K562 (cell line): Measurements from ENCODE around the gene STARD8. TPM values are rescaled to one million over a fixed set of nuclear protein-coding genes. Genes with fewer than 3 reads are reported as not detected.
A peak's percentile ranks its signal among the peaks of the same experiment; 100 is the strongest.

Source experiments
- CEBPZ ChIP-seq: fragments of 150-350 bp; IDR thresholded peaks from 2 replicates; pipeline ENCODE4 v1.6.1; 2014; ENCODE audit warnings: low read depth, mild to moderate bottlenecking, low read length, borderline replicate concordance
- DEAF1 ChIP-seq: fragments of 450-650 bp; formaldehyde crosslinking; IDR thresholded peaks from 2 replicates; pipeline ENCODE4 v1.4.0; 2020; ENCODE audit warnings: mild to moderate bottlenecking, moderate library complexity
- E2F4 ChIP-seq: sonication (generic); formaldehyde crosslinking; IDR thresholded peaks from 2 replicates; pipeline ENCODE4 v1.8.0; 2022; ENCODE audit warnings: mild to moderate bottlenecking, low read depth, missing genetic modification reagents
- EGR1 ChIP-seq: fragments of 450-650 bp; conservative IDR thresholded peaks from 2 replicates; pipeline ENCODE4 v1.6.1; 2017; ENCODE audit warnings: mild to moderate bottlenecking
- ELF1 ChIP-seq: fragments of 200-800 bp; sonication (Bioruptor generic); IDR thresholded peaks from 2 replicates; pipeline ENCODE4 v1.6.1; 2016; ENCODE audit warnings: missing genetic modification characterization, missing compliant biosample characterization
- ETS1 ChIP-seq: conservative IDR thresholded peaks from 2 replicates; pipeline ENCODE4 v1.6.1; 2011; ENCODE audit warnings: low read depth, mild to moderate bottlenecking, low read length; ENCODE audit not compliant: control insufficient read depth
- GMEB1 ChIP-seq: fragments of 250-450 bp; sonication (Bioruptor Pico); IDR thresholded peaks from 2 replicates; pipeline ENCODE4 v1.4.0; 2020; ENCODE audit warnings: mild to moderate bottlenecking
- HDAC3 ChIP-seq: fragments of 450-650 bp; IDR thresholded peaks from 2 replicates; pipeline ENCODE4 v1.6.1; 2018; ENCODE audit warnings: borderline replicate concordance, mild to moderate bottlenecking, moderate library complexity; ENCODE audit not compliant: partially characterized antibody
- KDM5B ChIP-seq: fragments of 200-600 bp; sonication (generic); IDR thresholded peaks from 2 replicates; pipeline ENCODE4 v1.6.1; 2012; ENCODE audit warnings: low read depth, mild to moderate bottlenecking, moderate library complexity, low read length, control low read depth, inconsistent platforms; ENCODE audit not compliant: insufficient replicate concordance
- LEF1 ChIP-seq: fragments of 450-650 bp; IDR thresholded peaks from 2 replicates; pipeline ENCODE4 v1.6.1; 2016; ENCODE audit warnings: mild to moderate bottlenecking
- RBM39 ChIP-seq: fragments of 200-400 bp; formaldehyde crosslinking; optimal IDR thresholded peaks from 2 replicates; pipeline ENCODE3; 2018; ENCODE audit warnings: low read depth, low read length
- RCOR1 ChIP-seq, 2 experiments: IDR thresholded peaks; 2 replicates each; pipeline ENCODE4 v1.6.1; 2012; ENCODE audit warnings: low read depth in 2 of 2, low read length in 2 of 2, borderline replicate concordance in 1 of 2, improper control_type of control experiment in 1 of 2
- SP1 ChIP-seq: sonication (generic); formaldehyde crosslinking; IDR thresholded peaks from 2 replicates; pipeline ENCODE4 v1.8.1; 2022; ENCODE audit warnings: mild to moderate bottlenecking, missing genetic modification reagents
- U2AF2 ChIP-seq: fragments of 200-400 bp; formaldehyde crosslinking; optimal IDR thresholded peaks from 2 replicates; pipeline ENCODE3; 2017; ENCODE audit warnings: low read depth, mild to moderate bottlenecking, low read length
- YBX1 ChIP-seq: fragments of 450-650 bp; IDR thresholded peaks from 2 replicates; pipeline ENCODE4 v1.7.1; 2016; ENCODE audit warnings: mild to moderate bottlenecking
- ZBTB9 ChIP-seq: fragments of 450-650 bp; formaldehyde crosslinking; IDR thresholded peaks from 2 replicates; pipeline ENCODE4 v1.4.0; 2020; ENCODE audit warnings: mild to moderate bottlenecking, moderate library complexity
- ZNF224 ChIP-seq: sonication (generic); formaldehyde crosslinking; IDR thresholded peaks from 2 replicates; pipeline ENCODE4 v1.8.0; 2022; ENCODE audit warnings: mild to moderate bottlenecking, missing genetic modification reagents
- polyA plus RNA-seq, 8 experiments: library from polyadenylated mRNA; depleted of rRNA in 4 of 8; stranded (reverse) in 5 of 8; unstranded in 3 of 8; fragments of >200 nt; fragmentation: Nextera tagmentation in 2 of 8; fragmentation: Illumina TruSeq in 1 of 8; extraction: Ambion mirVana in 2 of 8; extraction: Trizol in 1 of 8; gene quantifications; 2 replicates each; pipeline versions ENCODE4 v1.2.1 to v1.2.3, GENCODE V29; 2011 to 2014; ENCODE audit warnings: inconsistent platforms in 1 of 8, missing spikeins in 1 of 8
- total RNA-seq, 7 experiments: library from RNA; depleted of rRNA in 6 of 7; stranded (reverse); fragments of >200 nt in 6 of 7; fragmentation: Illumina TruSeq in 2 of 7; extraction: Trizol in 2 of 7; gene quantifications; 2 replicates each; pipeline versions ENCODE4 v1.2.1 to v1.2.3, GENCODE V29; 2011 to 2021; ENCODE audit warnings: low replicate concordance in 1 of 7

Gene STARD8
- total and polyA plus RNA-seq, 9 of the 15 experiments (the other 6 are each of a cell fraction or from before 2014, with no cell fraction given): 1.6 to 35.0 (median 15.9) TPM

GRCh38 chrX:68732906-68733493, 85.5 kb downstream of the STARD8 start (continued):
- TF ChIP-seq E2F4 (CRISPR knock-in tag): no peak
- TF ChIP-seq YBX1: no peak
- peak in 1 of 2 experiments; percentile 45; a peak in 1 of 4 replicates for TF ChIP-seq RCOR1 (IDR thresholded peaks at IDR 0.05; ENCODE audit: borderline replicate concordance in 1 of 2, low read depth in 2 of 2, low read length in 2 of 2)
- 0 out of 2 replicates have a peak, but pooled peaks have one; percentile 18 for TF ChIP-seq EGR1
- TF ChIP-seq ELF1 (tag): no peak
- no peak for TF ChIP-seq CEBPZ
- TF ChIP-seq RBM39: no peak
- TF ChIP-seq KDM5B: no peak
- TF ChIP-seq ETS1: no peak
- peak; percentile 33; the same call in 1 of the 2 replicates for TF ChIP-seq DEAF1
- no peak for TF ChIP-seq ZNF224 (CRISPR knock-in tag)
- no peak for TF ChIP-seq GMEB1
- TF ChIP-seq SP1 (CRISPR knock-in tag): no peak
- TF ChIP-seq ZBTB9 (CRISPR knock-in tag): no peak
- no peak for TF ChIP-seq HDAC3
- TF ChIP-seq U2AF2: no peak
- TF ChIP-seq LEF1: no peak
